Measurements from ENCODE around the gene GPRIN3.

GPRIN3 gene

DNA sequence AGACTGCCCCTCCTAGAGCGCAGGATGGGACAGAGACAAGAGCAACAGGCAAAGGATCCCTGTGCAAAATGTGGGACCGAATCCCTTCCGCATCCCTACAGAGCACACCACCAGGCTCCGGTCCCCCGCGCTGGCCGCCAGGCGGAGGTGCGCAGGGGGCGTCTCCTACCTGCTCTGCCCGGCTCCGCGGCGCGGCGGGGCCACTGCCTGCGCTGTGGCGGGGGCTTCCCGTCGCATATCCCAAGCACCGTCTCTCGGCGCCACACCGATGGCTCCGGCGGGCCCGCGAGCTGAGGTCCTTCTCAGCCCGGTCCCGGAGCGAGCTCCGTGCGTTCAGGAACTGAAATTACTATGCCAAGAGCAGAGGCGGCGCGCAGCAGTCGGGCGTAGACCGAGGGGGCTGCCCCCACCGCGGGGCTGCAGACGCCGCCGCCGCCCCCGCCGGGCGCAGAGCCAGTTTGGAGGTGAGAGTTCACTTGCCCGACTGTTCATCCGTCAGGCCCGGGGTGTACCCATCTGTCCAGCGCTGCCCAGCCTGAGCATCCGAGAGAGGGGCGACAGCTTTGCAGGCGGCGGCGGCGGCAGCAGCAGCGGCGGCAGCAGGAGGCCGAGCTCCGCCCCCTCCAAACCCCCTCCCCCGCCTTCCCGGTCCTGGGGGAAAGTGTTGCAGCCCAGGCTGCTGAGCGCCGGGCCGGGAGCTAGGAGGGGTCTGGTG is at the start of gene GPRIN3:
GPRIN3 (minus strand) TSS at position 355 of the 715 bp plus-strand sequence. CDS start 57,690 bp downstream, outside the sequence.
- DNase-seq = peak; percentile 73

DNA sequence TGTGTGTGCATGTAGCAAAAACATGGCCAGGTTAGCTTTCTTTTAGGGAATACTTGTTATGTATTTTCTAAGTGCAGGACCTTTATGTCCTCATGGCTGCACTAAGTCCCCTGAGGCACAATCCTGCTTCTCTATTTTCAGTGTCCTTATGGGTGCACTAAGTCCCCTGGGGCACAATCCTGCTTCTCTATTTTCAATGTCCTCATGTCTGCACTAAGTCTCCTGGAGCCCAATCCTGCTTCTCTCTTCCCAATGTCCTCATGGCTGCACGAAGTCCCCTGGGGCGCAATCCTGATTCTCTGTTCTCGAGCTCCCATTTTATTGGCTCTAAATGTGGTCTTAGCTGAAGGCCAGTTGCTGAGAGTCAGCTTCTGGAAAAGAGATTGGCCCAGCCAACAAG is 49.7 kb upstream of the GPRIN3 start:
- DNase-seq = no peak

DNA sequence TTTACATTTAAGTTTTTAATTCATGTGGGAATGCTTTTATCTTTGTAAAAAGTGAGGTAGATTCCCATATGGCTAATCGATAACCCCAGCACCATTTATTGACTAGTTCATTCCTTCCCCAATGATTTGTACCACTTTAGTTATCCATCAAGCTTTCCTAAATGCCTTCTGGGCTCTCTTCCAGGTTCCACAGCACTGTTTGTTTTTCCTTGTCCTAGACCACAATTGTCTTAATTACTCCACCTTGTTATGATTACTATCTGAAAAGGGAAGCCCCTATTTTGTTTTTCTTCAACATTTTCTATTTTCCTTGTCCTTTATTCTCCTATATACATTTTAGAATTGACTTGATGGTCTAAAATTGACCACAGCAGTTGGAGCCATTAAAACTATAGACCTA is 48.5 kb upstream of the GPRIN3 start:
- DNase-seq = no peak

DNA sequence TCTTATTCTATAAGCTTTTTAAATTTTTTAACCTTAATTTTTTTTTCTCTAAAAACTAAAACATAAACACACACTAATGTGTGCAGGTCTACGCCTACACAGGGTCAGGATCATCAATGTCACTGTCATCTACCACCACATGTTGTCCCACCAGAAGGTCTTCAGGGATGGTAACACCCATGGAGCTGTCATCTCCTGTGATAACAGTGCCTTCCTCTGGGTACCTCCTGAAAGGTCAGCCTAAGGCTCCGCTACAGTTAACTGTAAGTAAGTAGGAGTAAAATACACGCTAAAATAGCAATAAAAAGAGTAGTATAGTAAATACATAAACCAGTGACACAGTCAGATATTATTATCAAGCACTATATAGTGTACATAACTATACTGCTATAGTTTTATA is 45.9 kb upstream of the GPRIN3 start:
- no peak for DNase-seq

DNA sequence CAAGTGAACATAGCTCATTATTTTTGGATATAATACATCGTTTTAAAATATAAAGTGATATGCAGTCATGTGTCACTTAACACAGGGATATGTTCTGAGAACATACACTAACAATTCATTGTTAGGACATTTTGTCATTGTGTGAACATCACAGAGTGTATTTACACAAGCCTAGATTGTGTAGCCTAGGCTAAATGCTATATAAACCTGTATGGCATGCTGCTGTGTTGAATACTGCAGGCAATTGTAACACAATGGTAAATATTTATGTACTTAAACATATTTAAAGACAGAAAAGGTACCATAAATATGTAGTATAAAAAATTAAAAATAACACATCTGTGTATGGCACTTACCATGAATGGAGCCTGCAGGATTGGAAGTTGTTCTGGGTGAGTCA is 44.9 kb upstream of the GPRIN3 start:
- no peak for DNase-seq

DNA sequence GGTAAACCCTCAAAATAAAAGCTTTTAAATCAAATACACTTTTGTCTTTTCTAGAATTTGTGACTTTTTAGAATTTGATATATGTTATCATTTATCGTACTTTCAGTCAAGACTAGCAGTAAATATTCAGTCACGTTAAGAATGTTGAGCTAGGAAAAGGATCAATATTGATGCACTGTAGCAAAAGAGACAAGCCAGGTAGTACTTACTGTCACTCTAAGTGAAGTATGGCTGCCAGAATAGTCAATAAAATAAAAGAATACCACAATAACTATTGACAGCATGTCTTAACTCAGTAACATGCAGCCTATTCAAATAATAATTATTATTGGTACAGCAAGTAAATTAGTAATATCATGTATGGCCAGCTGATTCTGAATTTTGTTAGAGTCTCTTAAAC is 43.6 kb upstream of the GPRIN3 start:
- DNase-seq = no peak

DNA sequence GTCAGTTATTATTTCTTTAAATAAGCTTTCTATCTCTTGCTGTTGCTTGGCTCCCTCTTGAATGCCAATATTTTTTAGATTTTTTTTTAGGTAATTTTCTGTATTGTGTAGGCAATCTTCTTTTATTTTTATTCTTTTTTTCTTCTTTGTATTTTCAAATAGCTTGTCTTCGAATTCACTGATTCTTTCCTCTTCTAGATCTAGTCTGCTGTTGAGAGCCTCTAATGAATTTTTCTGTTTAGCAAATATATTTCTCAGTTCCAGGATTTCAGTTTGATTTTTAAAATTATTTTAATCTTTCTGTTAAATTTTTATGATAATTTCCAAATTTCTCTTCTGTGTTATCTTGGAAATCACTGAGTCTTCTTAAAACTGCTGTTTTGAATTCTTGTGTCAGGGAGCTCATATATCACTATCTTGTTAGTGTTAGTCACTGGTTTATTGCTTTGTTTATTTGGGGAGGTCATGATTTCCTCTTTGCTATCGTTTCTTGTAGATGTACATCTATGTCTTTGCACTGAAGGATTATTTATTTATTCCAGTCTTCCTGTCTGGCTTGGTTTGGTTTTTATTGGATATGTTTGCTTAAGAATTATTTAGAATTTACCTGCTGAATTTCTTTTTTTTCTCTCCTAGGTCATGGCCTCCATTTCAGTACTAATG is 39.9 kb upstream of the GPRIN3 start:
- no peak for DNase-seq

DNA sequence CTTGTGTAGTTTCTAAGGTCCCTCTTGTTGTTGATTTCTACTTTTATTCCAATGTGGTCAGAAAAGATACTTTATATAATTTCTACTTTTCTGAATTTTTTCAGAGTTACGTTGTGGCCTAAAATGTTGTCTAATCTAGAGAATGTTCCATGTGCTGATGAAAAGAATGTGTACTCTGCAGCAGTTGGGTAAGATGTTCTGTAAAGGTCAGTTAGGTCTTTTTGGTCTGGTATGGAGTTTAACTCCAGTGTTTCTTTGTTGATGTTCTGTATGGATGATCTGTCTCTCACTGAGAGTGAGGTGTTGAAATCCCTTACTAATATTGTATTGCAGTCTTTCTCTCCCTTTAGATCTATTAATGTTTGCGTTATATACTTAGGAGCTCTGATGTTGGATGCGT is 37.0 kb upstream of the GPRIN3 start:
- DNase-seq = no peak

DNA sequence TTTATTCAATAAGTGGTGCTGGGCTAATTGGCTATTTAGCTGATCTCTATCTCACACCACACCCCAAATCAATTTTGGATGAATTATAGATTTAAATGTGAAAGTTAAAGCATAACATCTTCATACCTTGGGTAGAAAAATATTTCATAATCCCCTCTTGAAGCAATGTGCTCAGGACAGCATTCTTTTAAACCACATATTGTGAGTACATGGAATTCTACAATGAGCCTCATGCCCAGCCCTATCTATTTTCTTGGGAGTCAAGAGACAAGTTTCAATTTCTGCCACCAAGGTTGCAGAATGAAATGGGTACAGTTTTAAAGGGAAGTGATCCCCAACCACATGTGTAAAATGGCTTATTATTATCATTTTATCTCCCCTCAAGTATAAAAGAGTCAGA is 30.6 kb upstream of the GPRIN3 start:
- no peak for DNase-seq

DNA sequence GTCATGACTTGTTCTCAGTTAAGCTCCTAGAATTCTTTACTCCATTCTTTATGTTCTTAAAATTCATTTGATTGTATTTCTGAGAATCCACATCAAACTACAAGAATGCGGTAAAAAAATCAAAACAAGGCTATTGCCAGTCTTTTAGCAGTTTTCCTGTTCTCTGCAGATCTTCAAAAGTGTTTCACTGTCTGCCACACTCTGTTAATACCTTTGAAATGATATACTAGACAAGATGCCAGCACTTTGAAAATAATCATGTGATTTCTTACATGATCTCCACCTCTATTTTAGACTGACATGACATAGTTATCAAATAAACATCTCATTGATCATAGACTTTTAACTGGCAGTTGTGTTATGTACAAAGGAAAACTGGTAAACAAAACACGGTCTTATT is 30.1 kb upstream of the GPRIN3 start:
- no peak for DNase-seq

DNA sequence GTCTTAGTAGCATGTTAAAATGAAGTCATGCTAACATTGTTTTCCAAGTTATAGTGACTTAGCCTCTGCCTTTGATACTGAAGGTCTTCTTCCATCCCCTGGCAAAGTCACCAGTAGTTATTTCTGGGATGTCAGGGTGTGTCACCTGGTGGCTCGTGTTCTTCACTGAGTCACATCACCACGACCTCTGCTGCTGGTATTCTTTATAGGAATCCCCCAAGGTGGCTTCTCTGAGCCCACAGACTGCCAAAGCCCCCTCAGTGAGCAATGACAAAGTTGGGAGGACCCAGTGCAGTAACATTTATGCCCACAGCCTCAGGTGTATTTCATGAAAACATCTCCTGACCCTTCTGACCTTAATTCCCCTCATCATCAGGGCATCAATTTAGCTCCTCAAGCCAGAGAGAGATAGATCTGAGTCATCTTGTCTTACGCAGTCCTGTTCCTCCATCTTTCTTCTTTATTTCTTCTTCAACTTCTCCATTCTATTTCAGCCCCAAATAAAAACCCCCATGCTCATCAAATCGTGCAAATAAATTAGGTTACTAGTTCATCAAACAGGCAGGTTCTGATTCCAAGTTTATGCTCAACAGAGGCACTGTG is 29.3 kb upstream of the GPRIN3 start:
- DNase-seq = no peak

DNA sequence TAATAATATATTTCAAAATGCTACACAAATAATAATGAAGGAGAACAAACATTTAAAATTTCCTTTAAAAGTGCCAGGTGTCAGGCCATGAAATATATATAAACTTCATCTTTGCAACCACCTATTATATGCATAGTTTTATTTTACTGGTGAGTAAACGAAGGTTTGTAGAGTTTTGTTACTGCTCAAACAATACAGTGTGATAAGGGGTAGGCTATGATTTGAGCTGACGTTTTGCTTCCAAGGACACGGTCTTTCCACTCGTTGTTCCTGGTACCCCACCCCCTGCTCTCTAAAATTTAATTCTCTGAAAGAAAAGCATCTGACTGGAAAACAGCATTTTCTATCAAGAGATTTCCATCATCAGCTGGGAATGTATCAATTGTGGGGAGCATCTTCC is 27.2 kb upstream of the GPRIN3 start:
- no peak for DNase-seq

DNA sequence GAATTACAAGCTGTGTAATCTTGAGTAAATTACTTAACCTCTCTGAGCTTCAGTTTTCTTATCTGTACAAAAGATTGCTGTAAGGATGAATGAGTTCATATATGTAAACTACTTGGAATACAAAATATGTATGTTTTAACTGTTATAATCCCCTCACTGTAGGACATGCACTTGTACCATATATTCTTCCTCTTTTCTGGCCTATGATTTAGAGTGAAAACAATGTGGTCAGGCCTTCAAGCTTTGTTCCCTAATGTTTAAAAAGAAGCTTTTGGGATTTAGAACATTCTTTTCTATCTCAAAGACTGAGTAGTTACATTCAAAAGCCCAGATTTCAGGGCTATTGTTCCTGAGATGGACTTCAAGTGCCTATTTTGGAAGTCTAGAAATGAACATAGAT is 26.7 kb upstream of the GPRIN3 start:
- DNase-seq = no peak

DNA sequence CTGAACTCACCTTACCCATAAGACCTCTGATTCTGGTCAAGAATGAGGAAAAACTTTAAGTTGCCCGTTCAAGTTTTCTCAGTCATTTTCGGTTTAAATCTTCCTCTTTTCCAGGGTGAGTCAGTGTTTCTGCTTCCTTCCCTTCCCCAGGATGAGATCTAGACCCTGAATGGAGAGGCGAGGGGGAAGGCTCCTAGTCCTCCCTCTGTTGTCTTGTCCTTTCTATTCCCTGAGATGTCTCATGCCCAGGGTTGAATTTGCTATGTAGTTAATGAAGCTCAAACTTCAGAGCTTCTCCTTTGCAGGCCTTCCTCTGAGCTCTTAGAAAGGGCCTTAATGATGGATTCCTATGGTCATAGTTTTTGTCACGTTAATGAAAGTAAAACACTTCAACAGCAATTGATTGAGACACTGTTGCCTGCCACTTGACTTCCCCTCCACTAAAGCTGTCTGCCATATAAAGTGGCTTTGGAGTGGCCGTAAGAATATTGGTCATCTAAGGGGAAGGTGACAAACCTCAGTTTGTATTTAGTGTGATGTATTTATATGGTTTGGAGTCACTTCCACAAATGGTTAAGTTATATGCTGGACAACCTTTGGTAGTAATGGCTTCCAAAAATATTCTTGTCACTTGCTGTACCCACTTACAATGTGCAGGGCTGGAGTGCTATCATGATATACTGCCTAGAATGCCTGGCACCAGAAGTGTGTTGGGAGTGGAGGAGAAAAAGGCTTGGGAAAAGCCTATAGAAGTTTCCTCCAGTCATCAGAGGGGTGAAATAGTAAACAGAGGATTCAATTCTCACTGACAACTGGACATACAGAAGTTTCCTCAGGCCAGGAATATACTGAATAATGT is 24.3 kb upstream of the GPRIN3 start:
- no peak for DNase-seq

DNA sequence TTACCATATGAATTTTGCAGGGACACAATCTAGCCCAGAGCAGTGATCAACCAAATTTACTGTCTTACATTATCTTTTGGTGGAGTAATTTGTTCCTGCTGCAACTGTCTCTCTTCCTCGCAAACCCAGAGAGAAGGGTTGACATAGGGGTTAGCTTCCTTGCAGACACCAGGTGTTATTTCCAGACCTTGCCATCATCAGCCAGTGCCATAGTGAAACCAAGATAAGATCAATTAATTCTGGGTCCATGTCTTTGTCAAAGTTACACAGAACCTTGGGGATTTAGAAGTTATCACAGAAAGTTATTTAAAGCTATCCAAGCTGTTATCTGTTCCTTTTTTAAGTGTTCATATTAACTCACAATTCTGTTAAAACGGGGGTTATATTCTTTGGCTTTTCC is 23.6 kb upstream of the GPRIN3 start:
- DNase-seq = no peak

DNA sequence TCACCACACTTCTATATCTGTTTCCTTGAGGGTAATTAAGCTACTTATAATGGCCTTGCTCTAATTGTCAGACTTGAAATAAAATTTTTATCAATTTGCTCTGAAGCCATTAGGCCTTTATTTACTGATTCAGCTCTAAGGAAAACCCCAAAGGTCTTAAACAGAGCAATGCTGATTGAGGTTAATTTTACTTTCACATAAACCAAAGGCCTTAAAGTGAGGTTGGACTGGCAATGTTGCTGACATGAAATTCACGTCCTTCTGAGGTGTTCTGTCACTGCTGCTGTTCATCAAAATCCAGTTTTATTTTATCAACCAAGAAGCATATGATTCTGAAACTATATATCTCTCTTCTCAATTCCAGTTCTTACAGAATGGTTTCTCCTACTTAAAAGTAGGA is 21.7 kb upstream of the GPRIN3 start:
- DNase-seq = no peak

DNA sequence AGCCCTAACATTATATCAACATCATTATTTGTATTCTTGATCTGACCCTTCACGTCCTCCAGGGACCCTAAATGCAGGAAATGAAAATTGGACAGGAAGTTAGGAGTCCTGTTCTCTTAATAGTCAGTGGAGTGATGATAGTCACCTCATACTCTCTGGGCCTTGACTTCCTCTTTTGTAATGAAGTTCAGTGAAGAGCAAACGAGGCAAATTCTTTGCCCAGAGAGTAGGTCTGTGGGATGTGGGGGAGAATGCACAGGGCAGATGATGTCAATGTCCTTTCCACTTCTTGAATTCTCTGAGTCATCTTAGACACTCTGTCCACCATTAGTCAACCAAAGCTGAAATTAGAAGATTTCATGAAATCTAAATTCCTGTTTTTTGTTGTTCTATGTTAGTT is 17.1 kb upstream of the GPRIN3 start:
- no peak for DNase-seq

DNA sequence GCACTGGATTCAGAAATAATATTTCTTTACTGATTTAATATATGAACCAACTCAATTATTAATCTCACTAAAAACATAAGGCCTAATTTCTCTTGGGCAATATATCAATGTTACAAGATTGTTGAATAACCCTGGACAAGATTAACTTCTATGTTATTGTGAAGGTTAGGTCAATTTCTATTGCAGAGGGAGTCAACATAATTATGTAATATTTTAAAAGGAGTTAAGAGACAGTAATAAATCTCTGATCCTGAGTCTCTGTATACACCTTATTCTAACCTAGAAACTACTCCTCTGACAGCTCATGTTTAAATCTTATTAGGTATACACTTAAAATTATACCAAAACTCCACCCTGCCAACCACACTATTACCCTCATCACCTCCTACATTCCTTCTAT is 15.1 kb upstream of the GPRIN3 start:
- DNase-seq = no peak

DNA sequence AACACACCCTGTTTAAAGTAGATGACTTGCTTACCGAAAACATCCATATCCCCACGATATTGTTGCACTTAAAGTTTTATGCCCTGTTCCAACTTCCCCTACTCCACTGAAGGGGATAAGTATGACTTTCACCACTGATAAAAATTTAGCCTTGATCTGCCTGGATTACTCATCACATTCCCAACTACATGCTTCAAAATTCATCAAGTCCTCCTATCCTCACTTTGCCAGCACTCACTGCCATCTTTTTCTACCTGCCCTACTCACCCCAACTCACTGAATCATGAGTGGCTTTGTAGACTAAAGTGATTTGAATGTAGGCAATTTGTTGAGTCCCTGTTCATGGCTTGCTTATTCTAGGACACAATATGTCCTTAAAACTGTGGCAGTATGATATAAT is 12.2 kb upstream of the GPRIN3 start:
- DNase-seq = no peak

DNA sequence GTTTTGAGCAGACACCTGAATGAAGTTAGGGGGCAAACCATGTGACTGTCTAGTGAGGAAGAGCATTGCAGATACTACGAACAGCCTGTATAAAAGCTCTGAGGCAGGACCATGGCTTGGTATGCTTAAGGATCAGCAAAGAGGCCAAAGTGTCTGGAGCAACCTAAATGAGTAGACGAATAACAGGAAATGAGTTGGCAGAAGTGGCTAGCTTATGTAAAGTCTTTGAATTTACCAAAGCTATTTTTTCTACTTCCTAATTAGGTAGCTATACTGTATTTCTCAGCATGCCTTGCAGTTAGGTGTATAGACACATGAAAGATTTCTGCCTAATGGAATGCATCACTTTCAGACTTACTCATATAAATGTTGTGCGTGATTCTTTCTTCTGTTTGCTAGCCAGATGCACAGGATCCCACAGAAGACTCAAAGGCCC is 9.3 kb upstream of the GPRIN3 start:
- DNase-seq = no peak

DNA sequence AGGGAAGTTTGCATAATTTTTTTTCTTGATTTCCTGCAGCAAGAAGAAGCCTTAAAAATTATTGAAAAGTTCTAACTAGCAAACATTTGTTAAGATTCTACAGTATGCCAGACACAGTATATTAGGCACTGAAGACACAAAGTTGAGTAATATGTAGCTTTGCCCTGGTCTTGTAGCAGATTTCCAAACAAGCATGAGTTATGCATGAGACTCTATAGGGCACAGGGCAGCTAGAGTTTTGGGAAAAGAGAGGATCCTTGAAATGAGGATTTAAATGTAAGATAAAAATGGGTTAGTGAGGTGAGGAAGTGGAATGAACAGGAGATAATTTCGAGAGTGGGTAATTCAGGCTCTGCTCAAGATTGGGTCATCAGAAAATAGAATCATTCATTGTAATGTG is 8.6 kb upstream of the GPRIN3 start:
- no peak for DNase-seq

DNA sequence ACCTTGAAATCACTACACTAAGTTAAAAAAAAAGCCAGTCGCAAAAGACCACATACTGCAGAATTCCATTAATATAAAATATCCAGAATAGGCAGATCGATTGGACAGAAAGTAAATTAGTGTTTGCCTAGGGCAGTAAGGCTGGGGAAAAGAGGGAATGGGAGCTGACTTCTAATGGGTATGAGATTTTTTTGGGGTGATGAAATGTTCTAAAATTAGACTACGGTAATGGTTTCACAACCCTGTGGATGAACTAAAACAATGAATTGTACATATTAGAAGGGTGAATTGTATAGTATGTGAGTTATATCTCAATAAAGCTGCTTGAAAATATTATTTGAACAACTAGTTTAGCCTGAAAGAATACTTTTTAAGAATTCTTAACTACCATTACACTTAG is 6.7 kb upstream of the GPRIN3 start:
- no peak for DNase-seq

DNA sequence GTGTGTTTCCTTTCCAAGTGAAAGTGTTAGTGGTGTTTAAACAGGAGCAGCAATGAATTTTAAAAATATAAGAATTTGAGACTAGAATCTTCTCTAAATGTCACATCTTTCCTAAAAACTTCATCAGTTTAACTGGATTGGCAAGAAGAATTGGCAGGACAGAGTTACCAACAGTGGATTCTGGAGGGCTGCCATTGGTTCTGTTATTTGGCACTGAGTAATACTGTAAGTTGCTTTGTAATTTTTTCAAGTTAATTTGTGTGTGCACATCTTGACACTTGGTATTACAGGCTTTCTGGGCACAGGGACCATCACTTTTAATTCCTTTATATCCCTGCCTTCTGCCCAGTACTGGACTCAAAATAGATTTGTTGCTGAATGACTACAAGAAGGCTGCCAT is 4.5 kb upstream of the GPRIN3 start:
- no peak for DNase-seq

DNA sequence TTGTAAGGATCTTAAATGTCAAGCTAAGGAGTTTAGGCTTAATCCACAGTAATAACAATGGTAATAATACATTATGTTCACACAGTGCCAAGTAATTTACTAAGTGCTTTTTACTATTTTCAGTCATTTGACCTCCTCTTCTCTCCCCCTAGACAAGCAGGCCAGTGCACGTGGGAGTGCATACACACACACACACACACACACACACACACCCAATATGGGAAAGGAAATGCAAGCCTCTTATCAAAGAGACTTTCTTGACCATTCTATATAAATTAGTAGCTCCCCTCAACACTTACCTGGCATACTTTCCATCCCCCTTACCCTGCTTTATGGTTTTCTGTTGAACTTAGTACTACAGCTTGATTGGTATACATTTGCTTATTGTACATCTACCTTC is 3.8 kb upstream of the GPRIN3 start:
- DNase-seq = no peak
